H9 (cell line): ENCODE data around the gene PAM. TPM values are rescaled to one million over a fixed set of nuclear protein-coding genes. Genes with fewer than 3 reads are reported as not detected.

Source experiments
- DNase-seq: peaks from one replicate; pipeline ENCODE4 v3.0.0-alpha.2; 2017
- H2AFZ ChIP-seq: one replicate; pipeline ENCODE4 v1.6.1; 2013; ENCODE audit warnings: mild to moderate bottlenecking, low read length, control low read depth, moderate library complexity
- H2AK5ac ChIP-seq: 2 replicates; pipeline ENCODE4 v1.6.1; 2013; ENCODE audit warnings: low read length, control low read depth, mixed read lengths; ENCODE audit not compliant: insufficient read length
- H2BK120ac ChIP-seq: one replicate; pipeline ENCODE4 v1.6.1; 2013; ENCODE audit warnings: low read depth, mild to moderate bottlenecking, low read length, control low read depth, inconsistent platforms; ENCODE audit not compliant: poor library complexity, severe bottlenecking
- H2BK12ac ChIP-seq: 2 replicates; pipeline ENCODE4 v1.6.1; 2013; ENCODE audit warnings: low read length, control low read depth, mixed read lengths, low read depth; ENCODE audit not compliant: insufficient read length
- H2BK15ac ChIP-seq: 2 replicates; pipeline ENCODE4 v1.6.1; 2013; ENCODE audit warnings: low read depth, low read length, control low read depth
- H2BK20ac ChIP-seq: one replicate; pipeline ENCODE4 v1.6.1; 2013; ENCODE audit warnings: low read depth, mild to moderate bottlenecking, low read length, control low read depth, inconsistent platforms; ENCODE audit not compliant: poor library complexity, severe bottlenecking
- H2BK5ac ChIP-seq: 2 replicates; pipeline ENCODE4 v1.6.1; 2013; ENCODE audit warnings: low read length, control low read depth, mixed read lengths; ENCODE audit not compliant: insufficient read length
- H3K14ac ChIP-seq: 2 replicates; pipeline ENCODE4 v1.6.1; 2013; ENCODE audit warnings: low read length, control low read depth; ENCODE audit not compliant: insufficient read depth
- H3K18ac ChIP-seq: 2 replicates; pipeline ENCODE4 v1.6.1; 2013; ENCODE audit warnings: low read depth, mild to moderate bottlenecking, mixed read lengths, low read length, control low read depth; ENCODE audit not compliant: insufficient read length
- H3K23ac ChIP-seq: 2 replicates; pipeline ENCODE4 v1.6.1; 2013; ENCODE audit warnings: low read length, control low read depth, mixed read lengths, low read depth; ENCODE audit not compliant: insufficient read length
- H3K23me2 ChIP-seq: 2 replicates; pipeline ENCODE4 v1.6.1; 2013; ENCODE audit warnings: low read depth, mild to moderate bottlenecking, mixed read lengths, low read length, control low read depth; ENCODE audit not compliant: insufficient read length, poor library complexity, severe bottlenecking
- H3K27ac ChIP-seq: 2 replicates; pipeline ENCODE4 v1.5.1; 2013; ENCODE audit warnings: low read length, control low read depth, mixed read lengths, low read depth; ENCODE audit not compliant: insufficient read length
- H3K27me3 ChIP-seq: 2 replicates; pipeline ENCODE4 v1.6.1; 2013; ENCODE audit warnings: low read length, control low read depth, inconsistent platforms; ENCODE audit not compliant: insufficient read depth
- H3K4ac ChIP-seq: 2 replicates; pipeline ENCODE4 v1.6.1; 2013; ENCODE audit warnings: low read depth, mild to moderate bottlenecking, control low read depth, inconsistent platforms, low read length, moderate library complexity
- H3K4me1 ChIP-seq: 2 replicates; pipeline ENCODE4 v1.6.1; 2013; ENCODE audit warnings: low read length, control low read depth, inconsistent platforms; ENCODE audit not compliant: insufficient read depth
- H3K4me2 ChIP-seq: 2 replicates; pipeline ENCODE4 v1.6.1; 2013; ENCODE audit warnings: low read length, control low read depth, mixed read lengths; ENCODE audit not compliant: insufficient read length, insufficient read depth
- H3K56ac ChIP-seq: 2 replicates; pipeline ENCODE4 v1.6.1; 2013; ENCODE audit warnings: low read depth, mild to moderate bottlenecking, mixed read lengths, low read length, control low read depth; ENCODE audit not compliant: insufficient read length
- H3K79me1 ChIP-seq: 2 replicates; pipeline ENCODE4 v1.6.1; 2013; ENCODE audit warnings: low read depth, mild to moderate bottlenecking, moderate library complexity, low read length, control low read depth, inconsistent platforms; ENCODE audit not compliant: insufficient read depth, poor library complexity, severe bottlenecking
- H3K79me2 ChIP-seq: 2 replicates; pipeline ENCODE4 v1.6.1; 2013; ENCODE audit warnings: low read length, control low read depth, inconsistent platforms; ENCODE audit not compliant: insufficient read depth
- H3K9ac ChIP-seq: 2 replicates; pipeline ENCODE4 v1.6.1; 2013; ENCODE audit warnings: low read length, control low read depth, mixed read lengths; ENCODE audit not compliant: insufficient read length; ENCODE audit errors: extremely low read depth
- H3K9me3 ChIP-seq: one replicate; pipeline ENCODE4 v1.6.1; 2013; ENCODE audit warnings: low read depth, low read length, inconsistent platforms; ENCODE audit not compliant: control insufficient read depth
- H3T11ph ChIP-seq: one replicate; pipeline ENCODE4 v1.6.1; 2013; ENCODE audit warnings: mild to moderate bottlenecking, low read length, control low read depth, inconsistent platforms
- H4K20me1 ChIP-seq: one replicate; pipeline ENCODE4 v1.6.1; 2013; ENCODE audit not compliant: control insufficient read depth, insufficient read length, insufficient read depth
- H4K5ac ChIP-seq: 2 replicates; pipeline ENCODE4 v1.6.1; 2013; ENCODE audit warnings: low read depth, mild to moderate bottlenecking, mixed read lengths, low read length, control low read depth; ENCODE audit not compliant: insufficient read length
- H4K8ac ChIP-seq: replicated peaks from 2 replicates; pipeline ENCODE4 v1.6.1; 2013; ENCODE audit warnings: low read length, control low read depth, mixed read lengths, low read depth; ENCODE audit not compliant: insufficient read length
- H4K91ac ChIP-seq: 2 replicates; pipeline ENCODE4 v1.6.1; 2013; ENCODE audit warnings: low read depth, mild to moderate bottlenecking, moderate library complexity, mixed read lengths, low read length, control low read depth; ENCODE audit not compliant: insufficient read length
- H3K27ac Mint-ChIP-seq, 3 experiments: 2 replicates in 2 of 3; 3 replicates in 1 of 3; pipeline ENCODE4 v1.8.0; 2020 to 2021; ENCODE audit warnings: mixed read lengths in 3 of 3, mild to moderate bottlenecking in 1 of 3, moderate library complexity in 1 of 3
- H3K27me3 Mint-ChIP-seq: 2 replicates; pipeline ENCODE4 v1.8.0; 2021; ENCODE audit warnings: low read depth, mild to moderate bottlenecking, moderate library complexity, mixed read lengths
- H3K36me3 Mint-ChIP-seq, 3 experiments: 2 replicates in 2 of 3; 3 replicates in 1 of 3; pipeline ENCODE4 v1.8.0; 2020 to 2021; ENCODE audit warnings: low read depth in 3 of 3, mixed read lengths in 3 of 3; ENCODE audit not compliant: insufficient read depth in 1 of 3
- H3K4me1 Mint-ChIP-seq, 2 experiments: 2 replicates each; pipeline ENCODE4 v1.8.0; 2020; ENCODE audit warnings: mixed read lengths in 2 of 2
- H3K4me3 Mint-ChIP-seq, 2 experiments: 2 replicates in 1 of 2; 3 replicates in 1 of 2; pipeline ENCODE4 v1.8.0; 2020 to 2021; ENCODE audit warnings: mild to moderate bottlenecking in 2 of 2, mixed read lengths in 2 of 2, moderate library complexity in 1 of 2
- H3K9me3 Mint-ChIP-seq, 2 experiments: 2 replicates in 1 of 2; 3 replicates in 1 of 2; pipeline ENCODE4 v1.8.0; 2020; ENCODE audit warnings: mild to moderate bottlenecking in 2 of 2, mixed read lengths in 2 of 2, moderate library complexity in 1 of 2
- CTCF ChIP-seq: fragments of 200-600 bp; sonication (generic); conservative IDR thresholded peaks from 3 replicates; pipeline ENCODE4 v1.8.0; 2021; ENCODE audit warnings: antibody characterized with exemption, mild to moderate bottlenecking
- WGBS: extraction: QIAGEN DNeasy Blood & Tissue Kit; methylation state at CpG from one replicate; pipeline ENCODE4 v1.1.7; 2013; ENCODE audit warnings: missing lambda C conversion rate, low lambda C conversion rate, mixed read lengths; ENCODE audit not compliant: insufficient read length; ENCODE audit errors: extremely low coverage; 5-methylcytosine and 5-hydroxymethylcytosine counted together
- total RNA-seq: library from RNA; stranded (reverse); gene quantifications from 2 replicates; pipeline ENCODE4 v1.2.1, GENCODE V29; 2021

PAM gene
- total RNA-seq, 1 experiment from 2014 or later: 31.5 TPM

DNA sequence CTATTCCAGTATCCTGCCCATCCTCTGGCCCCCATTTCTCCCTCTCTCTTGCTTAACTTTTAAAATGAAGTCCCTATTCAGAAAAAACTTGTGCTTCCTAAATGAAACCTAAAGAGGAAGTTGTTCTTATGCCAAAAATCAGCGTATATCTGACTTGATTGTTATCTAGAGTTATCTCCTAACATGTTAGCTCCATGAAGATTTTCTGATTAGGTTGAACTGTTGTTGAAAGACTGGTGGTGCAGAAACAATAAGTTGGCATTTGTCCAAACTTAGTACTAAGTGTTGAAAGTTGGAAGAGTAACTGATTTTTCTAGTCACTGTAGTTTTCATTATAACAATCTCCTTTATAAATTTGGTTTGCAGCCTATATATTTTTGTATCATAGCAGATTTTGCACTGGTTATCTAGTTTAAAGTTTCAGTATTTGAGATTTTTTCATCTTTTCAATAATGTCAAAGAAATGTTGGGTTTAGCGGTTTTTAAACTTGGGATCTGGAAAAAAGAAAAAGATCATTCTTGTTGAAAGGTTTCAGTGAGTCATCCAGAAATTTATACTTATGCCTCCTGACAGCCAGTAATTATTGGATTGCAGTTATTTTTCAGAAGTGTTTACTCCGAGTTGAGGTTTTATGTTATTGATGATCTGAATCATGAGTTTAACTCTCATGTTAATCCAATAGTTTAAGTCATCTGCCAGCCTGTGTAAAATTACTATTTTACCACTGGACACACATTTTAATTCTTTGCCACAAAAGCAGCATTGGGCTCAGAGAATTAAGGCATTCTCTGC lies 60.6 kb downstream of the PAM start:
- Histone ChIP-seq H4K5ac (no peak overlapping the region), H2BK20ac (no peak overlapping the region), H2BK5ac (no peak overlapping the region), H3K79me2 (no peaks in the 10 kb centered on the region), H3K18ac (no peak overlapping the region), H4K8ac (no peak overlapping the region), H2BK120ac (no peak overlapping the region), H4K91ac (no peak overlapping the region), H3T11ph (no peak overlapping the region), H3K9me3 (no peaks in the 10 kb centered on the region), H3K56ac (no peak overlapping the region), H3K23me2 (no peaks in the 10 kb centered on the region), H3K27ac (no peak overlapping the region), H2AFZ (no peak overlapping the region), H4K20me1 (no peaks in the 10 kb centered on the region), H3K4me1 (no peaks in the 10 kb centered on the region), H3K14ac (no peak overlapping the region), H2AK5ac (no peak overlapping the region), H3K27me3 (no peaks in the 10 kb centered on the region), H2BK12ac (no peak overlapping the region), H3K9ac (no peak overlapping the region), H3K23ac (no peak overlapping the region), H2BK15ac (no peak overlapping the region), H3K4ac (no peak overlapping the region), H3K79me1 (no peaks in the 10 kb centered on the region), H3K4me2 (no peak overlapping the region)
- Mint-ChIP-seq H3K27ac (no peak overlapping the region), H3K27me3 (no peaks in the 10 kb centered on the region), H3K4me1 (peaks cover 2 to 10% of the 10 kb centered on the region in 2 experiments; a peak in 3 of 4 replicates), H3K36me3 (no peaks in the 10 kb centered on the region), H3K9me3 (no peaks in the 10 kb centered on the region), H3K4me3 (no peak overlapping the region)
- DNase-seq: no peak
- no peak for TF ChIP-seq CTCF
- WGBS: no CpG with 5 or more reads among the region's 3 CpGs
